Activated CD4-positive, alpha-beta T cell treated with anti-CD3 and anti-CD28 coated beads for 1 hour (primary cell): ENCODE measurements around the gene CD59.
"Not testable (repeated sequence)": the region's sequence is repeated elsewhere in the genome, so short reads cannot be mapped to it uniquely, and the experiment has no call there.

Source experiments
- DNase-seq: peaks from one replicate; pipeline ENCODE4 v3.0.0-alpha.2; 2020

The CD59 gene

DNA sequence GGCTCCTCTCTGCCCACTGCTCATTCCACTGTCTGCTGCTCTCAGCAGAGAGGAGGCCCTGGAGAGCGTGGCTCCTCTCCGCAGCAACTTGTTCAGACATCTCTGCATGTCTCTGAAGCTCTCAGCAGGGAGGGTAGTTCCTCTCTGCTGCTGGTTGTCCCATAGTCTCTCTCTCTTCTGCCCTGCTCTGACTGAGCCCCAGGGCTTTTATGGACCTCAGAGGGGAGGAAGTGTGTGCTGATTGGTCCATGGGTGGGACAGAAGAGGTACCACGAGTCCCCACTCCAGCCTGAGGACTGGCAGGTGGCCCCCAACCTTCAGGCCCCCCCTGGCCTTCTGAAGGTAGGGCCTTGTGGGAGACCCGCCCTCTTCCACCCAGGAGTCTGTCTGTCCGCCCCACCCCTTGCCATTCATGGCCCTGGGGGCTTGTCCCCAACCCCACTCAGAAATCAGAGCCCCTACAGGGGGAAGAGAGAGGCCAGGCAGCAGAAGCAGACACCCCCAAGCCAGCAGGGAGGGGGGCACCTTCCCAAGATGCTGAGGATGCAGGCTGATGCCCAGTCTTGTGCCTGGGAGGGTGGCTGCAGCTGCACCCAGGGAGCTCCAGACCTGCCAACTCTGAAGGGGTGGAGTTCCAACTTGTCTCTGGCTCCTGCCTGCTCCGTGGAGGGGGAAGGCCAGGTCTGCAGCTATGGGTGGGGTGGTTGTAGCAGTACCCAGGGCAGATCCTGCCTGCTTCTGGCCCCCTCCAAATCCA lies 70.7 kb downstream of the CD59 start:
- DNase-seq, result no peak

GRCh38 chr11:33664827-33665226 lies 71.4 kb downstream of the CD59 start:
- no peak for DNase-seq

DNA sequence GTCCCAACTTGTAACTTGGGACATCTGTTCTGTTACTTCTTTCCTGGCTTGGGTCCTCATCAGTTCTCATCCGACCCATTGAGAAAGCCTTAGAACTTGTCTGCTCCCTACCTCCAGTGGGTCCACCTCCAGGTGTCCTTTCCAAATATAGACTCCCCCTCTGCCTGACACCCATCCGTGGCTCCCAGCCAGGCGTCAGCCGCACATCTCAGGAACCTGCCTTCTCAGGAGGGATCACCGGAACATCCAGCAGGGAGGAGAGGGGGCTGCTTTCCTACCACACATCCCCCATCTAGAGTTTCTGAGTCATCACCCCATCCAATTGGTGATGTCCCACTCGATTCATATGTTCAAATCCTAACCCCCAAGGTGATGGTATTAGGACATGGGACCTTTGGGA lies 72.1 kb downstream of the CD59 start:
- no peak for DNase-seq

DNA sequence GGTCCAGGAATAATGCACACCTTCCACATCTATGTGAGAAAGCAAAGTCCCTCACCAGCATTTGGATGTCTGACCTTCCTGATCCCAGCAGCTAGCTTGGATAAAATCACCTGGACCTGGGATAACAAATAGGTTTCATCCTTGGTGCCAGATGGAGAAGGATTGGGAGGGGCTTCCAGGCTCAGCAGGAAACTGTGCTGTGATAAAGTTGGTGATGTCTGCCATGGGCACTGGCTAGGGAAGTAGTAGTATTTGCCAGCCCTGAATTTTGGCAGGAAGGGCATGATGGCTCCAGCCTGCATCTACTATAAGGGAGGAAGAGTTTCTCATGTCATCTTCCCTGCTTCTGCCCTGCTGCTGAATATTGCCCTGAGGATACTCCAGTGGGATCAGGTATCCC lies 73.1 kb downstream of the CD59 start:
- DNase-seq, result no peak

GRCh38 chr11:33661526-33661925 lies 74.7 kb downstream of the CD59 start:
- not testable (repeated sequence) for DNase-seq

- DNase-seq, result no peak
These were observed 75.3 kb downstream of the CD59 start for GRCh38 chr11:33660962-33661361.

- DNase-seq, result no peak
These were observed 76.7 kb downstream of the CD59 start for GRCh38 chr11:33659370-33660139.

DNA sequence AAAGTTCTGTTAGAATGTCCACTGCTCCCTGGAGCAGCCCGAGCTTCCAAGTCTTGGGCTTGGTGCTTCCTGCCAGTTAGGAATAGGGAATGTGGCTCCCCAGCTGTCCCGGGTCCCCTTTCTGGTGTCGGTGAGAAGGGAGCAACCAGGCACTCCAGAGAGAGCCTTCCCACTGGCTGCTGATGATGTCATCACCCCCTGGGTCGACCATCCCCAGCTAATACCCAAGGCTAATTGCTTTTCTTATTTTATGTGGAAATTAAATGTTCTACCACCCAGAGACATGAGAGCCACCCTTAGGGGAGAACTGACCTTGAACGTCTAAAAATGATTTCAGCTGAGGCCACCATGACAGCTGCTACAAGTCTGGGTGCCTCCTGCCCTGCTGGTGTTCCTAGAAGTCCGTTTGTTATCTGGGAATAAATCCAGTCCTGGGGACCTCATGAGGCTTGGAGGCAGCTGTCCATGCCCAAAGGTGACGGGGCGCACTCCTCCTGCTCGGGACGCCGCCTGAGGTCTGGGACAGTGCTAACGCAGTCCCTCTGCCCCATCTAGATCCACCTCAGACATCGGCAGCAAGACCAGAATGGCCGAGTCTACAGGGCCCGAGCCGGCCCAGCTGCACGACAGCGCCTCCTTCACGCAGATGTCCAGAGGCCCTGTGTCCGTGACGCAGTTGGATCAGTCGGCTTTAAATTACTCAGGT lies 77.9 kb downstream of the CD59 start:
- no peak for DNase-seq

DNA sequence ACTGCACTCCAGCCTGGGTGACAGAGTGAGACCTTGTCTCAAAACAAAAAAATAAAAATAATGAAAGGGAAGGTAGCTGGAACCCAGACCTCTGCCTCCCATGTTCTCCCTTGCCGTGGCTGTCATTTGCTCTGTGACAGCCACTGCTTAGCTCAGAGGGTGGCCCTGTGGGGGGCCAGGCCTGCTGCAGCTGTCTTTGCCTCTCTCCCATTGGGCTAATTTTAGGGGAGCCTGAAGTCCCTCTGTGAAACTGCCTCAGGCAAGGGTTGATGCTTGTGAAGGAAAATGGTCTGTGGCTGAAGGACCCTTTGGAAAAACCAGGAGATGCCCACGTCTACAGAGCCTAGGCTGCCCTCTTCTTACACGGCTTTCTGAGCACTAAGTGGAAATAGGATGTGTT lies 78.5 kb downstream of the CD59 start:
- DNase-seq, result no peak

DNA sequence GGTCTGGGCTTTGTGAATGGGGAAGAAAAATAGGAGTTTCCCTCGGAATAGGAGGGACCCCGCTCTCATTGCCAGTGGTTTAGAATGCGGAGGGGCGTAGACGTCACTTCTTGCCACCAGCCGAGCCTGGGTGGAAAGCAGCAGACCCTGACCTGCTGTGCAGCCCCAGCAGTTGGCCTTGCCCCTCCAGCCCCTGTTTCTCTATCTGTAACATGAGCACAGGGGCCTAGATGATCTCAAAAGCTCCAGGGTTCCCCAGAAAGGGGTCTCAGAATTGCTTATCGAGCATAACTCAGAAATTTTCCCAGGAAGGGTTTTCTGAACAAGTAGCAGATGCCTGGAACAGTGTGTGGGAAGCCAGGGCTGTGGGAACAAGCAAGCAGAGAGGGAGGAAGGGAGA lies 79.5 kb downstream of the CD59 start:
- DNase-seq, result no peak

- no peak for DNase-seq
These were observed 80.2 kb downstream of the CD59 start for GRCh38 chr11:33655842-33656600.

DNA sequence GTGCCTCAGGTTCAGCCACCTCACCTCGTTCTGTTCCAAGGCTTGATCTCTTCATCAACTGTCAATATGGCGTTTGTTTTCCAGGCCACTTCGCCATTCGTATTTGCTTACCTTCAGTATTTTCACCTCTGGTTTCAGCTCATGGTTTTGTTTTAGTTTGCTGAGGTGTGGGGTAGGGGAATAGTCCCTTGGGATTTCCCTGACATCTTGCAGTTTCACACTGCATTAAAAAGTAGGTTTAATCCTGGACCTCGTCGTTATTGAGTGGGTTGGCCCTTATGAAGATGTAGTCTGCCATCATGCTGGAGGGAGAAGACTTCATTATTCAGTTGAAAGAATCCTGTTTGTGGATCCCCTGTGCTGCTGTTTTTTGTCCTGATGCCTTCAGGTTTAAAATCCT lies 81.6 kb downstream of the CD59 start:
- DNase-seq, result no peak
